GM12878 (cell line): ENCODE measurements around the gene S100A7. TPM values are rescaled to one million over a fixed set of nuclear protein-coding genes. Genes with fewer than 3 reads are reported as not detected.

Experiments used
- ATAC-seq: fragments of 200-7000 bp; cut with Tn5 transposase; 3 replicates; pipeline ENCODE4 v1.9.1; 2020; ENCODE audit warnings: mild to moderate bottlenecking, moderate library complexity
- BruUV-seq: library from RNA; stranded (reverse); fragments of 400-500 nt; replicated peaks from 2 replicates; lab custom pipeline; 2021; lab: Mats Ljungman, UMichigan
- CTCF ChIA-PET: fragments of 300-600 bp; sonication (Branson Sonifier 250); formaldehyde crosslinking; extraction: SDS; loops from one replicate; lab custom pipeline; 2021; ENCODE audit warnings: inconsistent platforms; lab: Yijun Ruan, JAX
- POLR2A ChIA-PET: fragments of 350-600 bp; formaldehyde crosslinking; extraction: SDS; loops from one replicate; lab custom pipeline; 2021; ENCODE audit warnings: inconsistent platforms; lab: Charles Lee
- RAD21 ChIA-PET: fragments of 300-600 bp; sonication (Branson Sonifier 250); formaldehyde crosslinking; loops from one replicate; lab custom pipeline; 2023; ENCODE audit warnings: antibody characterized with exemption; ENCODE audit not compliant: unreplicated experiment; lab: Charles Lee
- SMC1A ChIA-PET: fragments of 300-600 bp; sonication (Branson Sonifier 250); formaldehyde crosslinking; loops from one replicate; lab custom pipeline; 2023; ENCODE audit not compliant: unreplicated experiment, uncharacterized antibody; lab: Charles Lee
- DNase-seq: peaks from one replicate; pipeline ENCODE4 v3.0.0-alpha.2; 2011; ENCODE audit warnings: low read depth, low spot score
- FAIRE-seq: peaks from 3 replicates; lab custom pipeline; 2011; peaks lifted over from hg19 to GRCh38; lab: Jason Lieb, UNC
- H2AFZ ChIP-seq: 2 replicates; pipeline ENCODE4 v1.6.0; 2011; ENCODE audit warnings: low read depth, low read length, control low read depth; ENCODE audit not compliant: control insufficient read depth
- H3K27ac ChIP-seq: 2 replicates; pipeline ENCODE4 v1.5.1; 2011; ENCODE audit warnings: control low read depth; ENCODE audit not compliant: control insufficient read depth, insufficient read depth
- H3K27me3 ChIP-seq, 2 experiments: replicated peaks in 1 of 2; 2 replicates each; pipeline versions ENCODE4 v1.6.0 to v1.6.1; 2011; ENCODE audit warnings: low read length in 1 of 2; ENCODE audit not compliant: control insufficient read depth in 2 of 2, insufficient read depth in 2 of 2
- H3K36me3 ChIP-seq, 2 experiments: 2 replicates each; pipeline ENCODE4 v1.5.1; 2011; ENCODE audit warnings: low read length in 1 of 2; ENCODE audit not compliant: control insufficient read depth in 2 of 2, insufficient read depth in 2 of 2
- H3K4me1 ChIP-seq: 2 replicates; pipeline ENCODE4 v1.6.1; 2011; ENCODE audit warnings: mild to moderate bottlenecking, low read length, moderate library complexity, mixed read lengths; ENCODE audit not compliant: control insufficient read depth, insufficient read depth
- H3K4me2 ChIP-seq: 2 replicates; pipeline ENCODE4 v1.6.0; 2011; ENCODE audit warnings: control low read depth; ENCODE audit not compliant: control insufficient read depth, insufficient read depth
- H3K4me3 ChIP-seq: fragments of 200-600 bp; sonication (generic); 2 replicates; pipeline ENCODE4 v1.5.1; 2016
- H3K79me2 ChIP-seq: 2 replicates; pipeline ENCODE4 v1.6.0; 2011; ENCODE audit warnings: low read length; ENCODE audit not compliant: control insufficient read depth, insufficient read depth
- H3K9ac ChIP-seq: 2 replicates; pipeline ENCODE4 v1.8.0; 2011; ENCODE audit warnings: low read length, control low read depth, mixed read lengths; ENCODE audit not compliant: control insufficient read depth, insufficient read depth
- H3K9me3 ChIP-seq: replicated peaks from 3 replicates; pipeline ENCODE4 v1.5.1; 2011; ENCODE audit warnings: mild to moderate bottlenecking, low read length; ENCODE audit not compliant: control insufficient read depth, insufficient read depth
- H4K20me1 ChIP-seq: 2 replicates; pipeline ENCODE4 v1.6.0; 2011; ENCODE audit not compliant: control insufficient read depth, insufficient read depth
- CEBPB ChIP-seq, 2 experiments: fragments of 150-350 bp in 1 of 2; IDR thresholded peaks; 2 replicates each; pipeline ENCODE4 v1.6.1; 2012 to 2014; ENCODE audit warnings: low read depth in 2 of 2, low read length in 2 of 2, borderline replicate concordance in 1 of 2, inconsistent platforms in 1 of 2
- CHD4 ChIP-seq: fragments of 200-600 bp; sonication (generic); IDR thresholded peaks from 2 replicates; pipeline ENCODE4 v1.6.1; 2016; ENCODE audit warnings: mild to moderate bottlenecking
- ETV6 ChIP-seq, 2 experiments: fragments of 450-650 bp in 1 of 2; IDR thresholded peaks in 1 of 2; conservative IDR thresholded peaks in 1 of 2; 2 replicates each; pipeline ENCODE4 v1.6.1; 2014; ENCODE audit warnings: antibody characterized with exemption in 1 of 2, borderline replicate concordance in 1 of 2, low read depth in 1 of 2, mild to moderate bottlenecking in 1 of 2, moderate library complexity in 1 of 2
- FOXM1 ChIP-seq: IDR thresholded peaks from 2 replicates; pipeline ENCODE4 v1.6.1; 2012; ENCODE audit warnings: low read depth, mild to moderate bottlenecking, inconsistent platforms, low read length, moderate library complexity
- KLF5 ChIP-seq: fragments of 450-650 bp; IDR thresholded peaks from 2 replicates; pipeline ENCODE4 v1.6.1; 2014; ENCODE audit warnings: mild to moderate bottlenecking; ENCODE audit not compliant: partially characterized antibody
- MLLT1 ChIP-seq: fragments of 450-650 bp; IDR thresholded peaks from 2 replicates; pipeline ENCODE4 v1.6.1; 2016; ENCODE audit warnings: mild to moderate bottlenecking
- MTA2 ChIP-seq: fragments of 450-650 bp; IDR thresholded peaks from 2 replicates; pipeline ENCODE4 v1.6.1; 2016; ENCODE audit warnings: low read depth, mild to moderate bottlenecking, moderate library complexity
- NR2C2 ChIP-seq: IDR thresholded peaks from 2 replicates; pipeline ENCODE4 v1.6.1; 2011; ENCODE audit warnings: borderline replicate concordance, low read depth; ENCODE audit not compliant: control insufficient read depth, insufficient read length
- NR2F1 ChIP-seq: fragments of 450-650 bp; conservative IDR thresholded peaks from 2 replicates; pipeline ENCODE4 v1.6.1; 2017; ENCODE audit warnings: mild to moderate bottlenecking
- POLR2A ChIP-seq: IDR thresholded peaks from 2 replicates; pipeline ENCODE4 v1.6.1; 2011; ENCODE audit warnings: low read depth, mild to moderate bottlenecking, low read length
- RB1 ChIP-seq: fragments of 450-650 bp; formaldehyde crosslinking; IDR thresholded peaks from 2 replicates; pipeline ENCODE4 v1.6.1; 2017; ENCODE audit warnings: mild to moderate bottlenecking, borderline replicate concordance
- SP1 ChIP-seq: IDR thresholded peaks from one replicate; pipeline ENCODE4 v1.6.1; 2011; ENCODE audit warnings: low read depth, low read length
- SPI1 ChIP-seq: IDR thresholded peaks from 2 replicates; pipeline ENCODE4 v1.6.1; 2011; ENCODE audit warnings: low read depth, mild to moderate bottlenecking, low read length, moderate library complexity, borderline replicate concordance; ENCODE audit not compliant: insufficient read depth
- STAT3 ChIP-seq: IDR thresholded peaks from 2 replicates; pipeline ENCODE4 v1.6.1; 2011; ENCODE audit warnings: low read depth, low read length, improper control_type of control experiment
- ZNF24 ChIP-seq: fragments of 450-650 bp; IDR thresholded peaks from 2 replicates; pipeline ENCODE4 v1.6.1; 2017; ENCODE audit warnings: antibody characterized with exemption, mild to moderate bottlenecking
- in situ Hi-C: fragments of 300-500 bp; cut with MboI; formaldehyde crosslinking; loops from 9 replicates; pipeline ENCODE4 v1.14.3; 2018; ENCODE audit warnings: mixed read lengths
- intact Hi-C: fragments of 100-400 bp; cut with micrococcal nuclease; formaldehyde crosslinking; loops from one replicate; pipeline ENCODE4 v1.14.2; 2022; ENCODE audit not compliant: unreplicated experiment
- polyA plus RNA-seq, 11 experiments: library from polyadenylated mRNA; depleted of rRNA in 4 of 11; unstranded in 6 of 11; stranded (reverse) in 5 of 11; fragments of >200 nt; fragmentation: Nextera tagmentation in 4 of 11; fragmentation: Illumina TruSeq in 1 of 11; extraction: Ambion mirVana in 4 of 11; extraction: Trizol in 1 of 11; gene quantifications; 1 replicate in 1 of 11; 2 replicates in 10 of 11; pipeline versions ENCODE4 v1.2.1 to v1.2.3, GENCODE V29; 2011 to 2016; ENCODE audit warnings: inconsistent platforms in 2 of 11, missing spikeins in 2 of 11, low read depth in 1 of 11
- total RNA-seq, 4 experiments: library from RNA; depleted of rRNA in 3 of 4; stranded (reverse); fragments of >200 nt in 3 of 4; fragmentation: Illumina TruSeq in 1 of 4; extraction: Trizol in 1 of 4; gene quantifications; 2 replicates each; pipeline versions ENCODE4 v1.2.1 to v1.2.3, GENCODE V29; 2013 to 2021
- TF ChIP-seq, protein P1 (sequence below): IDR thresholded peaks from 2 replicates; pipeline ENCODE4 v1.6.1; 2011; ENCODE audit warnings: mild to moderate bottlenecking, low read depth, low read length, moderate library complexity; ENCODE audit not compliant: insufficient replicate concordance
- TF ChIP-seq, protein P2 (sequence below): fragments of 450-650 bp; IDR thresholded peaks from 2 replicates; pipeline ENCODE4 v1.6.1; 2017; ENCODE audit warnings: mild to moderate bottlenecking
- TF ChIP-seq, protein P3 (sequence below): fragments of 450-650 bp; conservative IDR thresholded peaks from 2 replicates; pipeline ENCODE4 v1.6.1; 2017; ENCODE audit warnings: mild to moderate bottlenecking, moderate library complexity

S100A7 gene
- total and polyA plus RNA-seq, 10 of the 15 experiments (the other 5 are each of a cell fraction or from before 2014, with no cell fraction given) = not detected

- Histone ChIP-seq H3K27ac (no peak overlapping the region), H3K9ac (no peak overlapping the region), H3K4me1 (no peaks in the 10 kb centered on the region), H3K4me2 (no peak overlapping the region), H4K20me1 (no peaks in the 10 kb centered on the region), H2AFZ (no peak overlapping the region), H3K36me3 (no peaks in the 10 kb centered on the region), H3K9me3 (no peaks in the 10 kb centered on the region; the same call in 2 of the 3 replicates), H3K4me3 (no peak overlapping the region), H3K27me3 (0 out of 4 replicates have a peak, but pooled peaks cover 0 to 3% of the 10 kb centered on the region in 2 experiments), H3K79me2 (no peaks in the 10 kb centered on the region)
- no peak for ATAC-seq
- RAD21 ChIA-PET = no interaction called here
- POLR2A ChIA-PET = no interaction called here
- TF ChIP-seq MTA2 (no peak), STAT3 (no peak), SP1 (no peak), SPI1 (no peak), ZNF24 (no peak), FOXM1 (no peak), RB1 (no peak), NR2F1 (no peak), POLR2A (no peak), MLLT1 (no peak), CEBPB (IDR thresholded peaks at IDR 0.05; ENCODE audit: borderline replicate concordance in 1 of 2, low read depth in 2 of 2, low read length in 2 of 2) (no peak), ETV6 (conservative IDR thresholded peaks at IDR 0.05 in 1 of 2, IDR thresholded peaks at IDR 0.05 in 1 of 2; ENCODE audit: borderline replicate concordance in 1 of 2, low read depth in 1 of 2) (no peak), CHD4 (no peak), NR2C2 (no peak), KLF5 (no peak)
- TF ChIP-seq, protein P1, sequence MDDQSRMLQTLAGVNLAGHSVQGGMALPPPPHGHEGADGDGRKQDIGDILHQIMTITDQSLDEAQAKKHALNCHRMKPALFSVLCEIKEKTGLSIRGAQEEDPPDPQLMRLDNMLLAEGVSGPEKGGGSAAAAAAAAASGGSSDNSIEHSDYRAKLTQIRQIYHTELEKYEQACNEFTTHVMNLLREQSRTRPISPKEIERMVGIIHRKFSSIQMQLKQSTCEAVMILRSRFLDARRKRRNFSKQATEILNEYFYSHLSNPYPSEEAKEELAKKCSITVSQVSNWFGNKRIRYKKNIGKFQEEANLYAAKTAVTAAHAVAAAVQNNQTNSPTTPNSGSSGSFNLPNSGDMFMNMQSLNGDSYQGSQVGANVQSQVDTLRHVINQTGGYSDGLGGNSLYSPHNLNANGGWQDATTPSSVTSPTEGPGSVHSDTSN = no peak
- TF ChIP-seq, protein P2, sequence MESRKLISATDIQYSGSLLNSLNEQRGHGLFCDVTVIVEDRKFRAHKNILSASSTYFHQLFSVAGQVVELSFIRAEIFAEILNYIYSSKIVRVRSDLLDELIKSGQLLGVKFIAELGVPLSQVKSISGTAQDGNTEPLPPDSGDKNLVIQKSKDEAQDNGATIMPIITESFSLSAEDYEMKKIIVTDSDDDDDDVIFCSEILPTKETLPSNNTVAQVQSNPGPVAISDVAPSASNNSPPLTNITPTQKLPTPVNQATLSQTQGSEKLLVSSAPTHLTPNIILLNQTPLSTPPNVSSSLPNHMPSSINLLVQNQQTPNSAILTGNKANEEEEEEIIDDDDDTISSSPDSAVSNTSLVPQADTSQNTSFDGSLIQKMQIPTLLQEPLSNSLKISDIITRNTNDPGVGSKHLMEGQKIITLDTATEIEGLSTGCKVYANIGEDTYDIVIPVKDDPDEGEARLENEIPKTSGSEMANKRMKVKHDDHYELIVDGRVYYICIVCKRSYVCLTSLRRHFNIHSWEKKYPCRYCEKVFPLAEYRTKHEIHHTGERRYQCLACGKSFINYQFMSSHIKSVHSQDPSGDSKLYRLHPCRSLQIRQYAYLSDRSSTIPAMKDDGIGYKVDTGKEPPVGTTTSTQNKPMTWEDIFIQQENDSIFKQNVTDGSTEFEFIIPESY = no peak
- TF ChIP-seq, protein P3, sequence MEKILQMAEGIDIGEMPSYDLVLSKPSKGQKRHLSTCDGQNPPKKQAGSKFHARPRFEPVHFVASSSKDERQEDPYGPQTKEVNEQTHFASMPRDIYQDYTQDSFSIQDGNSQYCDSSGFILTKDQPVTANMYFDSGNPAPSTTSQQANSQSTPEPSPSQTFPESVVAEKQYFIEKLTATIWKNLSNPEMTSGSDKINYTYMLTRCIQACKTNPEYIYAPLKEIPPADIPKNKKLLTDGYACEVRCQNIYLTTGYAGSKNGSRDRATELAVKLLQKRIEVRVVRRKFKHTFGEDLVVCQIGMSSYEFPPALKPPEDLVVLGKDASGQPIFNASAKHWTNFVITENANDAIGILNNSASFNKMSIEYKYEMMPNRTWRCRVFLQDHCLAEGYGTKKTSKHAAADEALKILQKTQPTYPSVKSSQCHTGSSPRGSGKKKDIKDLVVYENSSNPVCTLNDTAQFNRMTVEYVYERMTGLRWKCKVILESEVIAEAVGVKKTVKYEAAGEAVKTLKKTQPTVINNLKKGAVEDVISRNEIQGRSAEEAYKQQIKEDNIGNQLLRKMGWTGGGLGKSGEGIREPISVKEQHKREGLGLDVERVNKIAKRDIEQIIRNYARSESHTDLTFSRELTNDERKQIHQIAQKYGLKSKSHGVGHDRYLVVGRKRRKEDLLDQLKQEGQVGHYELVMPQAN = no peak
- in situ Hi-C loops (no loop called here), intact Hi-C loops (no loop called here)
- SMC1A ChIA-PET = no interaction called here
- DNase-seq = no peak
- no peak for FAIRE-seq
- BruUV-seq = no TSS peak
- CTCF ChIA-PET = interaction anchor here (1.3 kb wide), 1 partner anchor 118 kb away, joined by 4 read pairs; no protein-coding TSS in a partner anchor
These were observed 10.3 kb upstream of the S100A7 start for GRCh38 chr1:153470707-153471106.
